H1 (cell line): Measurements from ENCODE around the gene APC2. TPM values are rescaled to one million over a fixed set of nuclear protein-coding genes. Genes with fewer than 3 reads are reported as not detected.

Experiments used
- polyA plus RNA-seq, 7 experiments: library from polyadenylated mRNA; depleted of rRNA in 3 of 7; stranded (reverse) in 5 of 7; unstranded in 2 of 7; fragments of >200 nt in 5 of 7; fragments of 200-250 nt in 2 of 7; gene quantifications; 1 replicate in 5 of 7; 2 replicates in 1 of 7; 4 replicates in 1 of 7; pipeline versions ENCODE4 v1.2.1 to v1.2.3, GENCODE V29; 2011 to 2013; ENCODE audit warnings: missing spikeins in 2 of 7, mixed read lengths in 2 of 7
- total RNA-seq: library from RNA; stranded (reverse); fragmentation: NEBNext Ultra II Directional; extraction: Animal tissue kit (Norgen Biotek cat#: 25700); gene quantifications from 2 replicates; pipeline ENCODE4 v1.2.1, GENCODE V29; 2021
- TF ChIP-seq, protein P1 (sequence below), 3 experiments: IDR thresholded peaks; 1 replicate in 2 of 3; 2 replicates in 1 of 3; pipeline versions ENCODE4 v1.5.1 to v1.6.1; 2011; ENCODE audit warnings: low read length in 3 of 3, mild to moderate bottlenecking in 3 of 3, inconsistent platforms in 2 of 3, low read depth in 1 of 3, moderate library complexity in 1 of 3; ENCODE audit not compliant: insufficient read depth in 1 of 3; ENCODE audit errors: control extremely low read depth in 1 of 3

APC2 gene
- total and polyA plus RNA-seq, 2 of the 8 experiments (the other 6 are each of a cell fraction or from before 2014, with no cell fraction given), result 1.3 to 4.1 TPM

DNA sequence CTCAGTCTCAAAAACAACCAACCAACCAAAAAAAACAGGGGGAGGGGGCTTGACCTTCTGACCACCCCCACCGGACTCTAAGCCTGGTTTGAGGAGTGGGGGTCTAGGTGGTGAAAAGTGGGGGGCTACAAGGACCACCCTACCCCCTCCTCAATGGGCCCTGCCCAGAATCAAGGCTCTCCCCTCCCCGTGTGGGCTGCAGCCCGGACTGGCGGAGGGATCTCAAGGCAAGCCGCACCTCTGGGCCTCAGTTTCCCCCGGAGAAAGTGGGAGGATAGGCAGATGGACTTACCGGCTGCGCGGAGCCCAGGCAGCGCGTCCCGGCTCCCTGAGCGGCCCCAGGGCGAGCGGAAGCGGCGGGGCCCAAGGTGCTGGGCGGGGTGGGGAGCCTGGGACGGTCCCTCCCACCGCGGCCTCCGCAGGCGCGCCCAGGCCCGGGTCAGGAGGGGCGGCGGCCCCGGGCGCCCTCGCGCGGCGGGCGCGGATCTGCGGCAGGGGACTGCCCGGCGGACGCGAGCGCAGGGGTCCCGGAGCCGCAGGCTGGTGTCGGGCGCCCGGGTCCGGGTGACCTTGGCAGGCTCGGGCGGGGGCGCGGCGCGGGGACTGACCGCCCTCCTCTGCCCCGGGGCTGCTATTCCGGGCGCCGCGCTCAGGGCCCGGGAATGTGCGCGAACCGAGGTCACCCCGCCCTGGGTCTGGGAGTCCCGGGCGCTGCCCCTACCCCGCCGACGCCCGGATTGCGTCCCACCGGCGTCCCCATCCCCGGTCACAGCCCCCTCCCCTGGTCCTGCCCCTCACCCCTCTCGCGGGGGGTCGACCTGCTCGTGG lies 63.0 kb downstream of the APC2 start, which contains the start of gene ADAMTSL5 (continued):
- TF ChIP-seq, protein P1, sequence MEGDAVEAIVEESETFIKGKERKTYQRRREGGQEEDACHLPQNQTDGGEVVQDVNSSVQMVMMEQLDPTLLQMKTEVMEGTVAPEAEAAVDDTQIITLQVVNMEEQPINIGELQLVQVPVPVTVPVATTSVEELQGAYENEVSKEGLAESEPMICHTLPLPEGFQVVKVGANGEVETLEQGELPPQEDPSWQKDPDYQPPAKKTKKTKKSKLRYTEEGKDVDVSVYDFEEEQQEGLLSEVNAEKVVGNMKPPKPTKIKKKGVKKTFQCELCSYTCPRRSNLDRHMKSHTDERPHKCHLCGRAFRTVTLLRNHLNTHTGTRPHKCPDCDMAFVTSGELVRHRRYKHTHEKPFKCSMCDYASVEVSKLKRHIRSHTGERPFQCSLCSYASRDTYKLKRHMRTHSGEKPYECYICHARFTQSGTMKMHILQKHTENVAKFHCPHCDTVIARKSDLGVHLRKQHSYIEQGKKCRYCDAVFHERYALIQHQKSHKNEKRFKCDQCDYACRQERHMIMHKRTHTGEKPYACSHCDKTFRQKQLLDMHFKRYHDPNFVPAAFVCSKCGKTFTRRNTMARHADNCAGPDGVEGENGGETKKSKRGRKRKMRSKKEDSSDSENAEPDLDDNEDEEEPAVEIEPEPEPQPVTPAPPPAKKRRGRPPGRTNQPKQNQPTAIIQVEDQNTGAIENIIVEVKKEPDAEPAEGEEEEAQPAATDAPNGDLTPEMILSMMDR (IDR thresholded peaks at IDR 0.05; ENCODE audit: control extremely low read depth in 1 of 3, insufficient read depth in 1 of 3, low read depth in 1 of 3, low read length in 3 of 3), result peak; percentile 26 to 35 (median 32); a peak in 3 of 4 replicates
